Body of pancreas (tissue), 4 donors: ENCODE results near the gene HSPB7. TPM values are rescaled to one million over a fixed set of nuclear protein-coding genes. Genes with fewer than 3 reads are reported as not detected.

ENCODE experiments used
- ATAC-seq: fragments of 150-250 bp; one replicate; pipeline ENCODE4 v1.9.1; 2016
- DNase-seq, 4 donors: peaks; one replicate each; pipeline ENCODE4 v3.0.0-alpha.2; 2019
- H3K27ac ChIP-seq, 4 donors: fragments of 200-600 bp; sonication (generic); 1 replicate in 3 of 4; 2 replicates in 1 of 4; pipeline versions ENCODE4 v1.5.1 to v1.6.1; 2016 to 2019; ENCODE audit warnings: mild to moderate bottlenecking in 1 of 4, mixed read lengths in 1 of 4, moderate library complexity in 1 of 4
- H3K27me3 ChIP-seq, 2 donors: fragments of 200-600 bp; sonication (generic); one replicate each; pipeline ENCODE4 v1.6.0; 2016; ENCODE audit warnings: mild to moderate bottlenecking in 1 of 2
- H3K36me3 ChIP-seq, 2 donors: fragments of 200-600 bp; sonication (generic); replicated peaks in 1 of 2; 2 replicates each; pipeline ENCODE4 v1.5.1; 2016; ENCODE audit warnings: low read depth in 2 of 2; ENCODE audit not compliant: insufficient read depth in 1 of 2
- H3K4me1 ChIP-seq: fragments of 200-600 bp; sonication (generic); one replicate; pipeline ENCODE4 v1.6.0; 2016
- H3K4me3 ChIP-seq, 2 donors: fragments of 200-600 bp; sonication (generic); 1 replicate in 1 of 2; 2 replicates in 1 of 2; pipeline ENCODE4 v1.5.1; 2016 to 2019
- H3K9me3 ChIP-seq, 3 donors: fragments of 200-600 bp; sonication (generic); 1 replicate in 2 of 3; 2 replicates in 1 of 3; pipeline ENCODE4 v1.5.1; 2016
- CTCF ChIP-seq, 7 experiments: fragments of 450-650 bp in 4 of 7; fragments of 200-600 bp in 3 of 7; sonication (generic) in 3 of 7; IDR thresholded peaks; one replicate each; pipeline ENCODE4 v1.5.1; 2016 to 2019; ENCODE audit warnings: antibody characterized with exemption in 7 of 7
- POLR2A ChIP-seq, 3 donors: fragments of 450-650 bp; IDR thresholded peaks; one replicate each; pipeline ENCODE4 v1.6.1; 2016; ENCODE audit warnings: antibody characterized with exemption in 3 of 3, mild to moderate bottlenecking in 2 of 3
- WGBS, 2 donors: methylation state at CpG; one replicate each; pipeline ENCODE4 v1.1.5; 2017; 5-methylcytosine and 5-hydroxymethylcytosine counted together
- intact Hi-C: fragments of 100-400 bp; cut with DNase I; formaldehyde crosslinking; loops from one replicate; pipeline ENCODE4 v1.15.1; 2023
- total RNA-seq, 2 donors: library from RNA; depleted of rRNA; stranded (reverse); fragments of >200 nt; gene quantifications; one replicate each; pipeline ENCODE4 v1.1.0, GENCODE V29; 2016

The HSPB7 gene
- total RNA-seq, 2 donors from 2014 or later: 5.7 to 39.9 TPM

DNA sequence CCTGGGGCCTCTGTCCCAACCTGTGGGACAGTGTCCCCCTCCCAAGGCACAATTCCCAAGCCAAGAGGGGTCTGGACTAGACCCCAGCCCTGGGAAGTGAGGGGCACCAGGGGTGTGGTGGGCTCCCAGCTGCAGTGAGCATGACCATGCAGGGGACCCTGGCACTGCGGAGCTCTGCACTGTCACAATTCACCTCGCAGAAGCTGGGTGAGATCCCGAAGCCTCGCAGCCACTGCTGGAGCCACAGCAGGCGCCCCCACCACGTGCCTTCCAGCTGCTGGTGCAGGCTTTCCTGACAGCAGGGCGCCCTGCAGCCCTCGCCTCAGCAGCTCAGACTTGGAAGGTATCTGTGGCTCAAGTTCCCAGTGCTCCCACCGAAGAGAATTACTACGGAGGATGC is 23.8 kb downstream of the HSPB7 start:
- H3K9me3 ChIP-seq: no peaks in the 10 kb centered on the region
- H3K36me3 ChIP-seq: no peaks in the 10 kb centered on the region
- H3K4me1 ChIP-seq: peaks cover 4% of the 10 kb centered on the region
- no peaks in the 10 kb centered on the region for H3K27me3 ChIP-seq
- TF ChIP-seq CTCF (IDR thresholded peaks at IDR 0.05) (no peak), POLR2A (IDR thresholded peaks at IDR 0.05) (no peak)
- no peak for DNase-seq
- ATAC-seq: no peak
- no peak overlapping the region for H3K4me3 ChIP-seq
- no peak overlapping the region for H3K27ac ChIP-seq
- 88% methylated on average over 10 of the region's 10 CpGs; no CpG with 5 or more reads in 1 of the 2 donors for WGBS, 2 donors
- intact Hi-C loops: loop anchor here (10.0 kb wide), 1 partner anchor 179 kb away; no protein-coding TSS in a partner anchor

DNA sequence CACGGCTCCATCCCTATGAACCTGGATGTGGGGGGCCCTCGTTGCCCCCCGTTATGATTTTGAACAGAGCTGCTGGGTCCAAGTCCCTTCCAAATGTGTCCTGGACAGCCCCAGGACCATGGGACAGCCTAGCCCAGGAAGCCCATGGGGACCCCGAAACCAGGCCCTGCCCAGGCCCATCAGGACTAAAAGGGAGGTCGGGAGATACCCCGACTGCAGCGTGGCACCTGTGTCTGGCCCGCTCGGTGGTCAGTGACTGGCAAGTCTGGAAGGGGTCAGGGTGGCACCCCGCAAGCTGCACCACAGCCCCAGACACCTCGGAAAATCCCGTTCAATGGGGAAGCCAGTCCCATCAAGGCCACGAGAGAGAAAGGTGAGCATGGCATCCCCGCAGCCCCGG is 24.2 kb downstream of the HSPB7 start:
- intact Hi-C loops: loop anchor here (10.0 kb wide), 1 partner anchor 179 kb away; no protein-coding TSS in a partner anchor

GRCh38 chr1:15992582-15993500 is 25.0 kb downstream of the HSPB7 start:
- TF ChIP-seq CTCF (IDR thresholded peaks at IDR 0.05): no peak
- TF ChIP-seq POLR2A (IDR thresholded peaks at IDR 0.05): no peak
- H3K9me3 ChIP-seq: no peaks in the 10 kb centered on the region
- 80 to 87% methylated on average over 9 to 17 of the region's 17 CpGs for WGBS, 2 donors
- no peaks in the 10 kb centered on the region for H3K36me3 ChIP-seq
- H3K27me3 ChIP-seq: no peaks in the 10 kb centered on the region
- no peak overlapping the region for H3K27ac ChIP-seq
- intact Hi-C loops: loop anchor here (10.0 kb wide), 1 partner anchor 178 kb away; no protein-coding TSS in a partner anchor
- ATAC-seq (no peak), DNase-seq (no peak)
- H3K4me3 ChIP-seq: no peak overlapping the region
- H3K4me1 ChIP-seq: peaks cover 4% of the 10 kb centered on the region

More for the DNA sequence above, 24.2 kb downstream of the HSPB7 start:
- Histone ChIP-seq H3K4me1 (peaks cover 4% of the 10 kb centered on the region), H3K36me3 (no peaks in the 10 kb centered on the region), H3K27ac (no peak overlapping the region), H3K4me3 (no peak overlapping the region), H3K27me3 (no peaks in the 10 kb centered on the region), H3K9me3 (no peaks in the 10 kb centered on the region)
- ATAC-seq (no peak), DNase-seq (no peak)
- WGBS, 2 donors: 69 to 80% methylated on average over 2 to 13 of the region's 15 CpGs
- TF ChIP-seq CTCF (IDR thresholded peaks at IDR 0.05) (no peak), POLR2A (IDR thresholded peaks at IDR 0.05) (no peak)

GRCh38 chr1:15992187-15992553 is 25.7 kb downstream of the HSPB7 start:
- ATAC-seq (no peak), DNase-seq (no peak)
- TF ChIP-seq CTCF (IDR thresholded peaks at IDR 0.05): no peak
- no peak for TF ChIP-seq POLR2A (IDR thresholded peaks at IDR 0.05)
- Histone ChIP-seq H3K36me3 (no peaks in the 10 kb centered on the region), H3K27me3 (no peaks in the 10 kb centered on the region), H3K9me3 (no peaks in the 10 kb centered on the region), H3K27ac (no peak overlapping the region), H3K4me3 (no peak overlapping the region), H3K4me1 (peaks cover 4% of the 10 kb centered on the region)
- 93% methylated on average over 6 to 7 of the region's 7 CpGs for WGBS, 2 donors
- intact Hi-C loops: loop anchor here (10.0 kb wide), 1 partner anchor 177 kb away; no protein-coding TSS in a partner anchor
